Naive thymus-derived CD4-positive, alpha-beta T cell (primary cell): ENCODE data around the gene YBX2. TPM values are rescaled to one million over a fixed set of nuclear protein-coding genes. Genes with fewer than 3 reads are reported as not detected.

Source experiments
- ATAC-seq: fragments of 150-1000 bp; cut with Tn5 transposase; 2 replicates; pipeline ENCODE4 v1.10.0; 2021; ENCODE audit warnings: mild to moderate bottlenecking, moderate library complexity
- CTCF ChIA-PET: fragments of 350-600 bp; sonication (Branson Sonifier 250); formaldehyde crosslinking; loops from one replicate; lab custom pipeline; 2021; ENCODE audit warnings: antibody characterized with exemption; lab: Charles Lee
- POLR2A ChIA-PET: fragments of 350-600 bp; sonication (Branson Sonifier 250); formaldehyde crosslinking; loops from one replicate; lab custom pipeline; 2021; ENCODE audit warnings: antibody characterized with exemption, inconsistent platforms; lab: Charles Lee
- DNase-seq, 9 donors: peaks; one replicate each; pipeline versions ENCODE4 v3.0.0 to v3.0.0-alpha.2; 2020 to 2022; ENCODE audit warnings: mixed read lengths in 1 of 9
- H3K27ac ChIP-seq: one replicate; pipeline ENCODE4 v1.7.0; 2013; ENCODE audit warnings: mild to moderate bottlenecking, low read depth, low read length, moderate library complexity
- H3K27me3 ChIP-seq, 2 donors: one replicate each; pipeline ENCODE4 v1.7.0; 2013; ENCODE audit warnings: low read length in 2 of 2, mild to moderate bottlenecking in 2 of 2, moderate library complexity in 2 of 2; ENCODE audit not compliant: control insufficient read depth in 2 of 2, insufficient read depth in 2 of 2
- H3K36me3 ChIP-seq, 3 experiments: 1 replicate in 2 of 3; 2 replicates in 1 of 3; pipeline ENCODE4 v1.7.0; 2013; ENCODE audit warnings: low read length in 3 of 3, mild to moderate bottlenecking in 3 of 3, moderate library complexity in 1 of 3; ENCODE audit not compliant: insufficient read depth in 3 of 3, control insufficient read depth in 2 of 3
- H3K4me1 ChIP-seq, 2 donors: one replicate each; pipeline ENCODE4 v1.7.0; 2013; ENCODE audit warnings: low read length in 2 of 2, mild to moderate bottlenecking in 2 of 2, moderate library complexity in 1 of 2; ENCODE audit not compliant: control insufficient read depth in 2 of 2, insufficient read depth in 2 of 2
- H3K4me3 ChIP-seq: 2 replicates; pipeline ENCODE4 v1.7.0; 2013; ENCODE audit warnings: mild to moderate bottlenecking, low read length
- H3K9me3 ChIP-seq, 3 experiments: 1 replicate in 2 of 3; 2 replicates in 1 of 3; pipeline ENCODE4 v1.7.0; 2013; ENCODE audit warnings: low read length in 3 of 3; ENCODE audit not compliant: control insufficient read depth in 2 of 3
- H3K27ac Mint-ChIP-seq, 9 donors: one replicate each; pipeline ENCODE4 v1.8.0; 2020 to 2022; ENCODE audit warnings: mixed read lengths in 9 of 9, mild to moderate bottlenecking in 8 of 9, moderate library complexity in 5 of 9, inconsistent platforms in 2 of 9
- H3K27me3 Mint-ChIP-seq, 5 donors: one replicate each; pipeline ENCODE4 v1.8.0; 2021 to 2022; ENCODE audit warnings: mixed read lengths in 5 of 5, mild to moderate bottlenecking in 1 of 5
- H3K36me3 Mint-ChIP-seq, 5 donors: one replicate each; pipeline ENCODE4 v1.8.0; 2020 to 2022; ENCODE audit warnings: mixed read lengths in 5 of 5, mild to moderate bottlenecking in 3 of 5, inconsistent platforms in 1 of 5
- H3K4me1 Mint-ChIP-seq, 7 donors: one replicate each; pipeline ENCODE4 v1.8.0; 2020 to 2022; ENCODE audit warnings: mixed read lengths in 7 of 7, mild to moderate bottlenecking in 3 of 7, inconsistent platforms in 1 of 7
- H3K4me3 Mint-ChIP-seq, 10 donors: one replicate each; pipeline ENCODE4 v1.8.0; 2020 to 2022; ENCODE audit warnings: mild to moderate bottlenecking in 10 of 10, mixed read lengths in 10 of 10, moderate library complexity in 6 of 10, inconsistent platforms in 2 of 10
- H3K9me3 Mint-ChIP-seq, 11 donors: one replicate each; pipeline ENCODE4 v1.8.0; 2020 to 2022; ENCODE audit warnings: mixed read lengths in 11 of 11, mild to moderate bottlenecking in 4 of 11, inconsistent platforms in 1 of 11, moderate library complexity in 1 of 11
- intact Hi-C, 2 donors: fragments of 100-400 bp; cut with micrococcal nuclease; formaldehyde crosslinking; loops; one replicate each; pipeline ENCODE4 v1.15.1; 2023
- polyA plus RNA-seq, 2 donors: library from polyadenylated mRNA; unstranded; fragments of 300-500 nt; fragmentation: Illumina TruSeq; gene quantifications; one replicate each; pipeline ENCODE4 v1.2.3, GENCODE V29; 2021
- total RNA-seq, 6 experiments: library from RNA in 5 of 6; stranded (reverse) in 5 of 6; gene quantifications; 1 replicate in 5 of 6; 2 replicates in 1 of 6; pipeline ENCODE4 v1.2.3 and lab custom pipeline; 2021 to 2026

YBX2 gene
- total and polyA plus RNA-seq, 7 experiments from 2014 or later, result 0.27 to 0.64 (median 0.40) TPM; not detected in 4

DNA sequence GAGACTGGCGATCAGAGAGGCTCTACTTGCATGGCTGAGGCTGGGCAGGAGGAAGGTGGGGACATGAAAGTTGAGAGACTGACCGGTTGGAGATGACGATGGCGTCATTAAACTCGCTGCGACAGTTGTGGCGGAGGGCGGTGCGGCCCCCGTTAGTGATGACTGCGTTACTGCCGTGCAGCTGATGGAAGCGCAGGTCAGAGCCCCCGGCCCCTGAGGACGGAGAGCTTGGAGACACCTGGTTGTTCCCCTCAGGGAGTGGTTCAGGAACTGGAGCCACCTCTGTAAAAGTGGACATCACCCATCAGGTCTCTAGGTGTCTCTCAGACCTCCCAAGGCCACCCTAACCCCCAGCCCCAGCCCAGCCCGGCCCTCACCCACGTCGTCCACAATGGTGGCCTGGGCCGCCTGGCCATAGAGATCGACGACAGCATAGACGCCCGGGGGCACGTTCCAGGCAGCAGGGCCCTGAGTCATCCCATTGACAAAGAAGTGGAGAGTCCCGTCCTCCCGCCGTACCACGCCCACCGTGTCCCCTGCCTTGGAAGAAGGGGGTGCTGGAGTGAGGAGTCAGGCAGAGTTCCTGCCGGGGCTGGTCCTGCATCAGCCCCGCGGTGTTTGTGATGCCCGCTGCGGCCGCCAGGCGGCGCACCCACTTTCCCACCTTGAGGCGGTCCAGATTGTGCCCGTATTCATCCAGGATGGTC is 29.4 kb upstream of the YBX2 start:
- Mint-ChIP-seq H3K4me3 (no peak overlapping the region), H3K4me1 (peaks cover 9 to 34% (median 18%) of the 10 kb centered on the region in 7 donors), H3K27ac (peak overlapping the region in 2 of 9 donors; percentile 41 to 52), H3K27me3 (no peaks in the 10 kb centered on the region), H3K9me3 (no peaks in the 10 kb centered on the region), H3K36me3 (peaks cover 0 to 24% (median 0%) of the 10 kb centered on the region in 5 donors)
- Histone ChIP-seq H3K4me1 (peaks cover 0 to 7% of the 10 kb centered on the region in 2 donors), H3K27ac (no peak overlapping the region), H3K36me3 (peaks cover 7 to 75% (median 21%) of the 10 kb centered on the region in 3 experiments), H3K9me3 (no peaks in the 10 kb centered on the region), H3K4me3 (no peak overlapping the region), H3K27me3 (no peaks in the 10 kb centered on the region)
- peak; percentile 56 for ATAC-seq
- CTCF ChIA-PET, result interaction anchor here (1.3 to 2.3 kb wide), 7 partner anchors 10 to 113 kb away, joined by 3 to 22 read pairs (median 5); partner anchors contain the start of genes ACAP1 and SLC2A4
- DNase-seq, result peak; percentile 41 to 79 (median 62)
- intact Hi-C loops, result loop anchor here (1.0 kb wide), 5 partner anchors 12 to 44 kb away; partner anchors contain the start of gene ACAP1 (in 1 of the 2)
- POLR2A ChIA-PET, result interaction anchor here (0.7 to 22.8 kb wide), 5 partner anchors 11 to 26 kb away, joined by 3 to 336 read pairs (median 5); partner anchors contain the start of genes EIF5A and GPS2

DNA sequence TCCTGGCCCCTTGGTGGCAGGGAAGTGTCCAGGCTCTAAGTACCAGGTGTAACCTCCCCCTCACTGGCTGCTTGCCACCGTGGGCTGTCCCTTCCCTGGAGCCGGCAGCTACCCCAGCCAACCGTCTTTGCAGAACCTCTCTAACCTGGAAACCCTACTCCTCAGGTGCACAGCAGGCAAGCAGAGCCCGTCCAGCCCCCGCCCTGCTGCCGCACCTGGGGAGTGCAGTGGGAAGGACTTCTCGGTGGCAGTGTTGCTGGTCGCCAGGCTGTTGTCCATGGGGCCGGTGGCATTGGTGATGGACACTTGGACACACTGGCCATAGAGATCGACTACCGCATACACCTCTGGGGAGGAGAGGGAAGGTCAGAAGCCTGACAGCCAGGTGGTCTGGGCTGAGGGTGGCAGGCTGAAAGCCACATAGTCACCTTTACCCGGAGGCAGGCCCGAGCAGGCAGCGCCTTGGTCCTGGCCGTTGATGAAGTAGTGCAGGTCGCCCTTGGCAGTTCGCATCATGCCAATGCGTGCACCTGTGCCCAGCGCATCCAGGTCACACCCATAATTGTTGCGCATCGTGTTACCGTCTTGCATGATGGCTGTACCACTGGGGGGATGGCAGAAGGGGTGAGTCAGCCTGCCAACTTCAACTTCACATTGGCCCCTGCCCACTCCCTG is 28.2 kb upstream of the YBX2 start:
- DNase-seq (no peak), ATAC-seq (no peak)
- Histone ChIP-seq H3K4me3 (no peak overlapping the region), H3K36me3 (peaks cover 7 to 87% (median 21%) of the 10 kb centered on the region in 3 experiments), H3K4me1 (no peaks in the 10 kb centered on the region), H3K27ac (no peak overlapping the region), H3K9me3 (no peaks in the 10 kb centered on the region), H3K27me3 (no peaks in the 10 kb centered on the region)
- ChIA-PET CTCF (interaction anchor here (1.5 to 2.3 kb wide), 3 partner anchors 22 to 114 kb away, joined by 3 to 16 read pairs (median 5); no protein-coding TSS in a partner anchor), POLR2A (interaction anchor here (1.4 to 22.8 kb wide), 4 partner anchors 7 to 22 kb away, joined by 5 to 336 read pairs (median 23); partner anchors contain the start of genes ACAP1, EIF5A, GPS2 and NEURL4)
- no peak overlapping the region for H3K27ac Mint-ChIP-seq
- no peaks in the 10 kb centered on the region for H3K27me3 Mint-ChIP-seq
- peak overlapping the region in 1 of 10 donors; percentile 7 for H3K4me3 Mint-ChIP-seq
- intact Hi-C loops, result no loop called here
- H3K36me3 Mint-ChIP-seq, result peaks cover 0 to 29% (median 0%) of the 10 kb centered on the region in 5 donors
- H3K9me3 Mint-ChIP-seq, result no peaks in the 10 kb centered on the region
- peaks cover 0 to 22% (median 10%) of the 10 kb centered on the region in 7 donors for H3K4me1 Mint-ChIP-seq

DNA sequence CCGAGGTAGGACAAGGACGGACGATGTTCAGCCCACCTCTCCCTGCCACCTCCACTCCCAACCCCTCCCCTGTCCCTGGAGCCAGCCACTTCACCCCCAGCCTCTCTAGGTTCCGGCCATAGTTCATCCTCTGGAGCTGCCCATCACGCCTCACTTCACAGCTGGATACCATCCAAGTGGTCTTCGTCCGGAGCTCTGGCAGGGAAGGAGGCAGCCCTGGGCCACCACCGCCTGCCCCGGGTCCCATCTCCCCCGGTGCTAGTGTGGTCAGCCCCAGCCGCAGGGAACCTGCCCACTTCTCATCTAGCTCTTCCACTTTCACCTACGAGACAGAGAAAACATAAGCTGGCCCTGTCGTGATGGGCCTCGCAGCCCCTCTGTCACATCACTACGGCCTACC is 27.0 kb upstream of the YBX2 start:
- H3K9me3 Mint-ChIP-seq, result no peaks in the 10 kb centered on the region
- H3K36me3 Mint-ChIP-seq, result peaks cover 0 to 35% (median 0%) of the 10 kb centered on the region in 5 donors
- Histone ChIP-seq H3K4me3 (no peak overlapping the region), H3K27ac (no peak overlapping the region), H3K36me3 (peaks cover 7 to 87% (median 21%) of the 10 kb centered on the region in 3 experiments), H3K9me3 (no peaks in the 10 kb centered on the region), H3K4me1 (no peaks in the 10 kb centered on the region), H3K27me3 (no peaks in the 10 kb centered on the region)
- CTCF ChIA-PET, result interaction anchor here (2.4 to 2.5 kb wide), 2 partner anchors 8 to 15 kb away, joined by 11 to 15 read pairs; partner anchors contain the start of gene ACAP1
- ATAC-seq (no peak), DNase-seq (no peak)
- POLR2A ChIA-PET, result interaction anchor here (1.2 to 22.8 kb wide), 5 partner anchors 8 to 164 kb away, joined by 4 to 336 read pairs (median 18); partner anchors contain the start of genes ACAP1, EIF5A, GPS2 and NEURL4
- peak overlapping the region in 1 of 9 donors; percentile 36 for H3K27ac Mint-ChIP-seq
- intact Hi-C loops, result no loop called here
- H3K4me1 Mint-ChIP-seq, result peaks cover 2 to 18% (median 8%) of the 10 kb centered on the region in 7 donors
- no peak overlapping the region for H3K4me3 Mint-ChIP-seq
- no peaks in the 10 kb centered on the region for H3K27me3 Mint-ChIP-seq

DNA sequence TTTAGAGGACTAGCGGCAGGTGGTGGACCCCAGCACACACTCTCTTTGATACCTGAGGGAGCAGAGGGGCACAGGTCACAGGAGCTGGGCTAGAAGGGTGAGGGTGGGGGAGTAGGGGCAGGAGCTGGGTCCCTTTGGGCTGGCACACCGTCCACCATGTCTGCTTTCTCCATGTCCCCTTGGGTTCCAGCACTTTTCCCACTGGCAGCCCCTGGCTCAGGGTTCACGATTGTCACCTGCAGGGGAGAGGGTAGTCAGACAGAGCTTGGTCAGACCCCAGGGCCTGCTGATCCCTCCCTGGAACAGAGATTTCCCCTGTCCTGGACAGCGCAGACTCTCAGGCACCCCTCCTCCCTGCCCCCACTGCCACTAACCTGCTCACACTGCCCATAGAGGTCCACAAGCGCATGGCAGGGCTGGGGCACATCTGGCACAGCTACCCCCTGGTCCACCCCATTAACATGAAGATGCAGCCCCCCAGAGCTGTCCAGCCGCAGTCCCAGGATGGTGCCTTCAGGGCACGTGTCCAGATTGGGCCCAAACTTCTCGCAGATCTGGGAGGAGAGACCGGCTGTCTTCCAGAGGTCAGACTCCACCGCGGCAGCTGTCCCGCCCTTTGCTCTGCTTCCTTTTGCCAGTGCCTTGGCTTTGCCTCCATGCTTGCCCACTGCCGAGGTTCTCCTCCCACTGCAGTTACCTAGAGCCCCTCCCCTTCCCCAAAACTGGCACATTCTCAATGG is 23.9 kb upstream of the YBX2 start:
- peak overlapping the region in 3 of 9 donors; percentile 36 to 84 (median 59) for H3K27ac Mint-ChIP-seq
- CTCF ChIA-PET, result interaction anchor here (0.9 kb wide), 1 partner anchor 8 kb away, joined by 3 read pairs; no protein-coding TSS in a partner anchor

DNA sequence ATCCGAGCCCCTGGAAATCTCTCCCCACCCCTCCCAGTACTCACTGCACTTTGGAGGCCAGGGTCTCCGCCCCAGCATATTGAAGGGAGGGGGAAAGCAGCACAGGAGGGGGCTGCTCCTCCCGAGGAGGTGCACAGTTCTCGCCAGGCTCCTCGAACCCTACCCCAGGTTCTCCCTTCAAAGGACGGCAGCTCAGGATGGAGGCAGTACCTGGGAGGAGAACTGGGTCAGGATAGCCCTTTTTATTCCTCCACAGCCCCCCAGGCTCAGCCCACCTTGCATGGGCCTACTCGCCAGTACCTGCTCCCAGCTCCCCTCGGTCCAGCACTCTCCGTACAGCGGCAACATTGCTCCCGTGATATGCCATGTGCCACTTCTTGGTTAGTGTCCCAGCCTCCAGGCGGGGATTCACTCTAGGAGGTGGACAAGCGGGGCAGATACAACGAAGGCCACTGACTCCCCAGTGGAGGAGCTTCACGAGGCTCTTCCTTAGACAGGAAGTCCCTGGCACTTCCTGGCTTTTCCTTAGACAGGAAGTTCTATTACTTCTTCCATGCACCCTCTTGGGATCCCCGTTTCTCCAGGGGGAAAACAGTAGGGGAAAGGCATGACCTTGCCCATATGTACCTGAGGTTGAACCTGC is 22.8 kb upstream of the YBX2 start:
- Mint-ChIP-seq H3K9me3 (peaks cover 0 to 5% (median 0%) of the 10 kb centered on the region in 11 donors), H3K4me1 (peaks cover 17 to 45% (median 35%) of the 10 kb centered on the region in 7 donors), H3K4me3 (peak overlapping the region in 7 of 10 donors; percentile 18 to 65 (median 54)), H3K27ac (peak overlapping the region in 5 of 9 donors; percentile 36 to 72 (median 56)), H3K27me3 (no peaks in the 10 kb centered on the region), H3K36me3 (peaks cover 0 to 42% (median 11%) of the 10 kb centered on the region in 5 donors)
- ChIA-PET CTCF (interaction anchor here (1.1 kb wide), 1 partner anchor 30 kb away, joined by 3 read pairs; no protein-coding TSS in a partner anchor), POLR2A (interaction anchor here (1.0 to 11.5 kb wide), 2 partner anchors 13 to 27 kb away, joined by 3 to 336 read pairs; partner anchors contain the start of genes ACAP1 and NEURL4)
- Histone ChIP-seq H3K9me3 (no peaks in the 10 kb centered on the region), H3K4me3 (no peak overlapping the region), H3K27me3 (no peaks in the 10 kb centered on the region), H3K4me1 (peaks cover 19 to 24% of the 10 kb centered on the region in 2 donors), H3K36me3 (peaks cover 19 to 65% (median 27%) of the 10 kb centered on the region in 3 experiments), H3K27ac (no peak overlapping the region)
- DNase-seq (no peak), ATAC-seq (no peak)
- intact Hi-C loops, result no loop called here

More for the DNA sequence above, 23.9 kb upstream of the YBX2 start:
- Mint-ChIP-seq H3K9me3 (peaks cover 0 to 5% (median 0%) of the 10 kb centered on the region in 11 donors), H3K4me1 (peaks cover 7 to 34% (median 25%) of the 10 kb centered on the region in 7 donors), H3K27me3 (no peaks in the 10 kb centered on the region), H3K36me3 (peaks cover 0 to 39% (median 2%) of the 10 kb centered on the region in 5 donors), H3K4me3 (peak overlapping the region in 2 of 10 donors; percentile 31 to 54)
- peaks cover 18 to 19% of the 10 kb centered on the region in 2 donors for H3K4me1 ChIP-seq
- H3K27me3 ChIP-seq, result no peaks in the 10 kb centered on the region
- POLR2A ChIA-PET, result interaction anchor here (0.6 to 11.5 kb wide), 2 partner anchors 12 to 27 kb away, joined by 3 to 336 read pairs; partner anchors contain the start of genes ACAP1 and NEURL4
- no peak overlapping the region for H3K4me3 ChIP-seq
- ATAC-seq (no peak), DNase-seq (no peak)
- H3K36me3 ChIP-seq, result peaks cover 16 to 65% (median 26%) of the 10 kb centered on the region in 3 experiments
- no peaks in the 10 kb centered on the region for H3K9me3 ChIP-seq
- H3K27ac ChIP-seq, result no peak overlapping the region
- intact Hi-C loops, result no loop called here
